ENCODE measurements around the gene ZNF621.
A peak's percentile ranks its signal among the peaks of the same experiment; 100 is the strongest.

ZNF621 gene

DNA sequence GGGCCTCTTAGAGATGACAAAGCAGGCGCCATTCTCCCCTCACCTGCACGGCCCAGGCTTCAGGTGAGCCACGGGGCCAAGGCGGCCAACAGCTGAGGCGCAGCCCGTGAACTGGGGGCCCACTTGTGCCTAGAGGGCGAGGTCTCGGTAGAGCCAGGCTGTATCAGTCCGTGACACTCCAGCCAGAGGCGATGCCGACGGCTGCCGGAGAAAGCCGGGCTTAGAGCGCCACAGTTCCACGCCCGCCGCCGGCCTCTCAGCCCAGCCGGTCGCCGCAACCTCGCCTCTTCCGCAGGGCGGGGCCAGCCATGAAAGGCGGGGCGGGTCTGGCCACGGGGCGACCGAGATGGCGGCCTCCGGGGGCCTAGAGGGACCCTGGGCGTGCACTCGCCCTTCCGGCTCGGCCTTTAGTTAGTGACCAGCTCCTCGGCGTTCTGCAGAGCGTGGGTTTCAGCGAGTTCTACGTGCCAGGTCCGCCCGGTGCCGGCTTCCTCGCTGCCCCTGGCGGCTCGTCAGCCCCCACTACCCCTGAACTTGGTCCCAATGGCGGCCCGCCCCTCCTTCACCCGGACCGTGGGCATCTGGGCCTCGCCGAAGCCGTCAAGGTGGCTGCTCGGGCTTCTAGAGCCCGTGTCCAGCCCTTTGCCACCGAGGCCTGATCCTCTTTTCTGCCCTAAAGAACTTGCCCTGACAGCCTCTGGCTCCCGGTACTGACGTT, at the start of gene ZNF621:
Gene ZNF621, plus strand, starts transcription at position 393 of the 718 bp plus-strand sequence. CDS start 881 bp downstream, outside the sequence.
- DNase-seq: peak; percentile 87

- DNase-seq: peak; percentile 79
These were observed 48.0 kb upstream of the ZNF621 start, which contains the start of gene ZNF619 for GRCh38 chr3:40476478-40477470. Gene ZNF619 (plus strand): TSS chr3:40477122. CDS start chr3:40477980, 858 bp downstream.

DNA sequence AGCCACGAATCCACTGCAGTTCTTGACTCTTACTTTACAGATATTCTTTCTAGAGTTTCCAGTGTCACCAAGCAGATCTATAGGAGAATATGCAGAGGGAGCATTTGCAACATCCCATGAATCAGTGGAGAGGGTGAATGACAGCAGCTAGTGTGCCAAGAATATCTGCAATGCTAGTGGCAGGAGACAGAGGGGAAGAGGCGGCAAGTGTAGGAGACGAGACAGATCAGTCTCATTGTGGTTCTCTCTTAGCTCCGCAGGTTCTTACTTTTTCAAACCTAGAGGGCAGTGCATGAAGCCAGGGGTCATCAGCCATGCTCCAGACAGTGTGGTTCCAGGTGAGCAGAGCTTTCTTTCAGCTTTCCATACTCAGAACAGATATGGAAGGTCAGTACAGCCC, 47.1 kb upstream of the ZNF621 start:
- no peak for DNase-seq

DNA sequence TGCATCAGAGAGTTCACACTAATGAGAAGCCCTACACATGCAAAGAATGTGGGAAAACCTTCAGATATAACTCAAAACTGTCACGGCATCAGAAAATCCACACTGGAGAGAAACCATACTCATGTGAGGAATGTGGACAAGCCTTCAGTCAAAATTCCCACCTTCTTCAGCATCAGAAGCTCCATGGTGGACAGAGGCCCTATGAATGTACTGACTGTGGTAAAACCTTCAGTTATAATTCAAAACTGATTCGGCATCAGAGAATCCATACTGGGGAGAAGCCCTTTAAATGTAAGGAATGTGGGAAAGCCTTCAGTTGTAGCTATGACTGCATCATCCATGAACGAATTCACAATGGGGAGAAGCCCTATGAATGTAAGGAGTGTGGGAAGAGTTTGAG, 37.6 kb upstream of the ZNF621 start:
- DNase-seq: no peak

DNA sequence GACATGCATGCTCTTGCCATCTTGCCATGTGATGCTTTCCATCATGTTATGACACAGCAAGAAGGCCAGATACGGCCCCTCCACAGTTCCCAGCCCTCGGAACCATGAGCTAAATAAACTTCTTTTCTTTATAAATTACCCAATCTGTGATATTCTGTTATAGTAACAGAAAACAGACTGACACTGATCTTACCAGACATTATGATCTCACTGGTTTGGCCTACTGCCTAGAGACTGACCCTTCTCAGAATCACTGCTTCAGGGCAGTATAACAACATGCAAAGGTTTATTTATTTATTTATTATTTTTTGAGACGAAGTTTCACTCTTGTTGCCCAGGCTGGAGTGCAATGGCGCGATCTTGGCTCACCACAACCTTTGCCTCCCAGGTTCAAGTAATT, 33.8 kb upstream of the ZNF621 start:
- DNase-seq: no peak

GRCh38 chr3:40494698-40495097, 30.1 kb upstream of the ZNF621 start:
- DNase-seq: no peak

DNA sequence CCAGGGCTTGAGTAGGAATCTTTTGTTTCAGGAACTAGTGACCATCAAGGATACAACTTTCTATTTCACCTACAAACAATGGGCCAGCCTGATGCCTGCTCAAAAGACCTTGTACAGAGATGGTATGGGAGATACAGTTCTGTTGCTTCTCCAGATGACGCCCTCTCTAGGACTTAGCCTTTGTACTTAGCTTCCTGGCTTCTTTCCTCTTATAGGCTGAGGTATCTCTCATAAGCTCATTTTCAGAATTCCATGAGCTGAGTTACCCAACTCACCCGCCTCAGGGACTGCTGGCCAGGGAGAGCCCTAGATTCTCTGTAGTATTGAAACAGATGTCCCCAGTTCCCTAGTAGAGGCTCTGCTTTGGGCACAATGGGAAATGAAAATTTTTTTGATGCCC, 27.5 kb upstream of the ZNF621 start:
- no peak for DNase-seq

DNA sequence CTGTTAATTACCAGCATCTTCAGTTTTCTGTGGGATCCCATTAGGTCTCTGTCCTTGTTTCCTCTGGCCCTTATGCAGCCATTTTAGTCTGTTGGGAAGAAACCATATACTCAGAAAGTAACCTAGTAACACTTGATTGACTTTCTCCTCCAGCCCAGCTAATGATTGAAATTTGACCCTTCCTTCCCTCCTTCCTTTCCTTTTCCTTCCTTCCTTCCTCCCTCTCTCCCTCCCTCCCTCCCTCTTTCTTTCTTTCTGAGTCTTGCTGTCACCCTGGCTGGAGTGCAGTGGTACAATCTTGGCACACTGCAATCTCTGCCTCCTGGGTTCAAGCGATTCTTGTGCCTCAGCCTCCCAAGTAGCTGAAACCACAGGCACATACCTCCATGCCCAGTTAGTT, 24.8 kb upstream of the ZNF621 start:
- no peak for DNase-seq

GRCh38 chr3:40502034-40502433, 22.7 kb upstream of the ZNF621 start:
- DNase-seq: no peak

GRCh38 chr3:40504636-40505430, 19.9 kb upstream of the ZNF621 start:
- no peak for DNase-seq

GRCh38 chr3:40505599-40506462, 18.9 kb upstream of the ZNF621 start, which contains the start of gene ZNF620:
Gene ZNF620 (plus strand): TSS chr3:40506039. CDS start chr3:40506353, 314 bp downstream.
- peak; percentile 62 for DNase-seq

DNA sequence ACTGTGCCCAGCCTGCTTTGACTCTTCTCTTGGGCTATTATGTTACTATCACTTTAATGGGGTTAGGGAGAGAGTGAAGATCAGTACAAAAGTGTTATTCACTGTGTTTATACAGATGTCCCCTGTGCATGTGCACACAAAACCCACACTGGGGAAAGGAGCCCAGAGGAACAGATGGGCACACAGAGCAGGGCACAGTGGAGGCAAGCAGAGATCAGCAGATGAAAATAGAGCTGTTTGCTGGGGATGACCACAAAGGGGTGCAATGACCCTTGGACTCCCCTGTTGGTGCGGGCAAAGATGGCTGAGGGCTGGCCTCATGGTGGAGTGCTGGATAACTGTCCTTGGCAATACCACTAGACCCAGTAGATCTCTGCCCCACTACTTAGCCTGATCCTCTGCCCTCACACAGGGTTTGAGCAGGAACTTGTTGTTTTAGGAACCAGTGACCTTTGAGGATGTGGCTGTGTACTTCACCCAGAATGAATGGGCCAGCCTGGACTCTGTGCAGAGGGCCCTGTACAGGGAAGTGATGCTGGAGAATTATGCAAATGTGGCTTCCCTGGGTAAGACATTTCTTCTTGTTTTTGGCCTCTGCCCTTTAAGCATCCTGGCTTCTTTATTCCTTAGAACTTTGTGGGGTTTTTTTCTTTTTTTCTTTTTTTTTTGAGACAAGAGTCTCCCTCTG, 13.6 kb upstream of the ZNF621 start:
- no peak for DNase-seq

DNA sequence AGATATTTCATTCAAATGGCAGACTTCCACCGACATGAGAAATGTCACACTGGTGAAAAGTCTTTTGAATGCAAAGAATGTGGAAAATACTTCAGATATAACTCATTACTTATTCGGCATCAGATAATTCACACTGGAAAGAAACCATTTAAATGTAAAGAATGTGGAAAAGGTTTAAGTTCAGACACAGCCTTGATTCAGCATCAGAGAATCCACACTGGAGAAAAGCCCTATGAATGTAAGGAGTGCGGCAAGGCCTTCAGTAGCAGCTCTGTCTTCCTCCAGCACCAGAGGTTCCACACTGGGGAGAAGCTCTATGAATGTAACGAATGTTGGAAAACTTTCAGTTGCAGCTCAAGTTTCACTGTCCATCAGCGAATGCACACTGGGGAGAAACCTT, 8.6 kb upstream of the ZNF621 start:
- no peak for DNase-seq

GRCh38 chr3:40518067-40518466, 6.7 kb upstream of the ZNF621 start:
- DNase-seq: no peak

DNA sequence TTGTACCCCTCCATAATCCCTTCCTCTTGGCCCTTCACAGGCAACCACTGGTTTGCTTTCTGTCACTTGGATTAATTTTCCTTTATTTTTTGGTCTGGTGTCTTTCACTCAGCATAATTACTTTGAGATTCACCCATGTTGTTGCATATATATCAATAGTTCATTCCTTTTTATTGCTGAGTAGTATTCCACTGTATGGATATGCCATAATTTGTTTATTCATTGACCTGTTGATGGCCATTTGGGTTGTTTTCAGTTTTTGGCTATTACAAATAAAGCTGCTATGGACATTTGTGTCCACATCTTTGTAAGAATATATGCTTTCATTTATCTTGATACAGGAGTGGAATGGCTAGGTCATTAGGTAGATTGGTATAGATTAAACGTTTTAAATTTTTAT, 5.9 kb upstream of the ZNF621 start:
- DNase-seq: no peak

DNA sequence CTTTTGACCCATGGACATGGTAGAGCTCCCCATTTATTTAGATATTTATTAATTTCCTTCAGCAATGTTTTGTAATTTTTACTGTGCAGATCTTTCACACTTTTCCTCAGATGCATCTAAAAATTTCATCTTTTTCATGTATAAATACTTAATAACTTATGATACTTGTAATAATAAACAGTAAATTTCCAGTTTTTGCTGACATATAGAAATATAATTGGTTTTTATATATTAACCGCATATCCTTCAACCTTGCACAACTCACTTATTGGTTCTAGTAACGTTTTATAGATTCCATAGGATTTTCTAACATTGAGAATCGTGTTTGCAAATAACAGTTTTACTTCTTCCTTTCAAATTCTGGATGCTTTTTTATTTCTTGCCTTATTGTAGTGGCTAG, 3.5 kb upstream of the ZNF621 start:
- DNase-seq: no peak

DNA sequence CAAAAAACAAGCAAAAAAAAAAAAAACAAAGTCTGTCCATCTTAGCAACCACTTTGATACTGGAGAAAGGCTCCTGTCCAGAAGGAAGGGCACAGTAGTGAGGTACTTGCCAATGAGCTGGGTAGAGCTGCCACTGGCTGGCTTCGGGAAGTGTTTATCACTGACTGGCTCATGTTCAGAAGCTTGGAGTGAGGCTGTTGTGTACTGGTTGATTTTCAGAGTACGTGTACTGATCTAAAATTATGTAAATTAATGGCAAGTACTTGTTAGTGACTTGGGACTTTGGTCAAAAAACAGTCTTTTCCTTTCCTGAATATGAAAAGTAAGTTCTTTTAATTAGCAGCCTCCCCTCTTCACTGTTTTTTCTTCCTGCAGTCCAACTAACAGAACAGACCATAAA, 979 bp upstream of the ZNF621 start:
- no peak for DNase-seq

DNA sequence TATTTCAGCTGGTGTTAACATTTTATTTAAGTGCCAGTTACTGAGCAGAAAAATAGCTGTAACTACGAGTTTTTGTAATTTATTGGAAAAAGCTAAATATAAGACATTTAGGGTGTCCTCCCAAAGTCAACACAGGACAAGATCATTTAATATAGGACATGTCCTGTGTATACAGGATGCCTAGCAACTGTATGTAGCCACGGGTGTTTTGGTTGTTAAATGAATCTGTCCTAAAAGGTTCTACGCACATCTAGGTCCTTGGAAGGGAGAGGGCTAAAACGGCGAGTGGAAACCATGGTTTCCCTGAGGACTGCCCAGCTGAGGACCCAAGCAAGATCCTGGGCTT, 565 bp upstream of the ZNF621 start:
- no peak for DNase-seq

DNA sequence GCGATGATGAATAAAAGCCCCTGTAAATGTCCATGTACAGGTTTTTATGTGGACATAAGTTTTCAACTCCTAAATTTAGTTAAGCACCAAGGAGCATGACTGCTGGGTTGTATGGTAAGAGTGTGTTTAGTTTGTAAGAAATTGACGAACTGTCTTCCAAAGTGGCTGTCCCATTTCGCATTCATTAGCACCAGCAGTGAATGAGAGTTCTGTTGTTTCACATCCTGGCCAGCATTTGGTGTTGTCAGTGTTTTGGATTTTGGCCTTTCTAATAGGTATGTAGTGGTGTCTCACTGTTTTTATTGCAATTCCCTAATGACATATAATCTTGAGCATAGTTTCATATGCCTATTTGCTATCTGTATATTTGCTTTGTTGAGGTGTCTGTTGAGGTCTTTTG, 3.7 kb downstream of the ZNF621 start:
- no peak for DNase-seq

DNA sequence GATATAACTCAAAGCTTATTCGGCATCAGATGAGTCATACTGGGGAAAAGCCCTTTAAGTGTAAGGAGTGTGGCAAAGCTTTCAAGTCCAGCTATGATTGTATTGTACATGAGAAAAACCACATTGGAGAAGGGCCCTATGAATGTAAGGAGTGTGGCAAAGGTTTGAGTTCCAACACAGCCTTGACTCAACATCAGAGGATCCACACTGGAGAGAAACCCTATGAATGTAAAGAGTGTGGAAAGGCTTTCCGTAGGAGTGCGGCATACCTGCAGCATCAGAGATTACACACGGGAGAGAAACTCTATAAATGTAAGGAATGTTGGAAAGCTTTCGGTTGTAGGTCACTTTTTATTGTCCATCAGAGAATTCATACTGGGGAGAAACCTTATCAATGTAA, 7.5 kb downstream of the ZNF621 start:
- no peak for DNase-seq

DNA sequence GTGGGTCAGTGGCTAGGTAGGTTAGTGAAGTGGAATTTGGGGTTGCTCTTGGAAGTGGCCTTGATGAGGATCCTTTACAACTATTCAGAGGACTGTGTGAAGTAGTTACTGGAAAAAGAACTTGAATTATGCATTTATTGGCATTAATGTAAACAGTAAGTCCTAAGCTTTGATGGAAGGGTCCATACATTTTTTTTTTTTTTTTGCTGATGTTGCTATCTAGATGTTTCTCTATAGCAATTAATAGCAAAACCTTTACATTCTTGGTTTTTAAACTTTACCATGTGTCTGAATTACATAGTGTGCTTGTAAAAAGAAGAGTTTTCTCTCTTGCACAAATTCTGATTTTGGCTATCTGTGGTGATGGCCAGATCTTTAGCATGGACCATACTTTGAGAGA, 9.5 kb downstream of the ZNF621 start:
- no peak for DNase-seq

Measured in CD4-positive, alpha-beta T cell treated with Interleukin-21 for 1 hour (primary cell).